ENCODE data around the gene FSTL5. TPM values are rescaled to one million over a fixed set of nuclear protein-coding genes. Genes with fewer than 3 reads are reported as not detected.

FSTL5 gene
- total RNA-seq, 1 donor from 2014 or later: 0.08 TPM

DNA sequence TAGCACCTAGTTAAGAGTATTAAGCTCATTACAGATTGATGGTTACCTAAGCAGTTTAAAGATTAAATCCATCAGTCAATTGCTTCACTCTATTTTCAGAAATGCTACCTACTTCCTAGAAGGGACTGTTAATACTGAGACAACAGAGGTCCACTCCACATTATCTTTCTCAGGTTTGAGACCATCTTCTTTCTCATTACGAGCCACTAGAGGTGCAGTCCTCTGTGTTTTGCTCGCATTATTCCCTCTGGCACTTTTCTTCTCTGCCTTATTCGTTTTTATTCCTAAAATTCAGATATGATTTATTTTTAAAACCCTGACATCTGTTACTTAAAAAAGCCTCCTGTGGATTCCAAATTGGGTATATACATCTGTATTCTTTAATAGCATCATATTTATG, 459.1 kb downstream of the FSTL5 start:
- H3K27ac Mint-ChIP-seq (ENCODE audit: unreplicated experiment): no peak overlapping the region
- no peaks in the 10 kb centered on the region for H3K9me3 Mint-ChIP-seq (ENCODE audit: unreplicated experiment)
- H3K27me3 Mint-ChIP-seq (ENCODE audit: unreplicated experiment): no peaks in the 10 kb centered on the region
- no peaks in the 10 kb centered on the region for H3K4me1 Mint-ChIP-seq (ENCODE audit: unreplicated experiment)
- no peaks in the 10 kb centered on the region for H3K36me3 Mint-ChIP-seq (ENCODE audit: low read depth, unreplicated experiment)
- TF ChIP-seq, protein P1, sequence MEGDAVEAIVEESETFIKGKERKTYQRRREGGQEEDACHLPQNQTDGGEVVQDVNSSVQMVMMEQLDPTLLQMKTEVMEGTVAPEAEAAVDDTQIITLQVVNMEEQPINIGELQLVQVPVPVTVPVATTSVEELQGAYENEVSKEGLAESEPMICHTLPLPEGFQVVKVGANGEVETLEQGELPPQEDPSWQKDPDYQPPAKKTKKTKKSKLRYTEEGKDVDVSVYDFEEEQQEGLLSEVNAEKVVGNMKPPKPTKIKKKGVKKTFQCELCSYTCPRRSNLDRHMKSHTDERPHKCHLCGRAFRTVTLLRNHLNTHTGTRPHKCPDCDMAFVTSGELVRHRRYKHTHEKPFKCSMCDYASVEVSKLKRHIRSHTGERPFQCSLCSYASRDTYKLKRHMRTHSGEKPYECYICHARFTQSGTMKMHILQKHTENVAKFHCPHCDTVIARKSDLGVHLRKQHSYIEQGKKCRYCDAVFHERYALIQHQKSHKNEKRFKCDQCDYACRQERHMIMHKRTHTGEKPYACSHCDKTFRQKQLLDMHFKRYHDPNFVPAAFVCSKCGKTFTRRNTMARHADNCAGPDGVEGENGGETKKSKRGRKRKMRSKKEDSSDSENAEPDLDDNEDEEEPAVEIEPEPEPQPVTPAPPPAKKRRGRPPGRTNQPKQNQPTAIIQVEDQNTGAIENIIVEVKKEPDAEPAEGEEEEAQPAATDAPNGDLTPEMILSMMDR (IDR thresholded peaks at IDR 0.05; ENCODE audit: unreplicated experiment): no peak
- DNase-seq (ENCODE audit: low spot score): no peak
- no peak overlapping the region for H3K4me3 Mint-ChIP-seq (ENCODE audit: unreplicated experiment)

DNA sequence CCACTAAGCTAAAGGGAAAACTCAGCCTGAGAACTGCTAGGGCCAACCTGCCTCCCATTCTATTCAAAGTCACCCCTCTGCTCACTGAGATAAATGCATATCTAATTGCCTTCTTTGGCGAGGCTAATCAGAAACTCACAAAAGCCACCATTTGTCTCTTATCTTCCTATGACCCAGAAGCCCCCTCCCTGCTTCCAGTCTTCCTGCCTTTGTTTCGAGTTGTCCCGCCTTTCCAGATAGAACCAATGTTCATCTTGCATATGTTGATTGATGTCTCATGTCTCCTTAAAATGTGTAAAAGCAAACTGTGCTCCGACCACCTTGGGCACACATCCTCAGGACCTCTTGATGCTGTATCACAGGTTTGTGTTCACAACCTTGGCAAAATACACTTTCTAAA, 459.8 kb downstream of the FSTL5 start:
- Mint-ChIP-seq H3K36me3 (ENCODE audit: low read depth, unreplicated experiment) (no peaks in the 10 kb centered on the region), H3K27ac (ENCODE audit: unreplicated experiment) (no peak overlapping the region), H3K27me3 (ENCODE audit: unreplicated experiment) (no peaks in the 10 kb centered on the region), H3K9me3 (ENCODE audit: unreplicated experiment) (no peaks in the 10 kb centered on the region), H3K4me1 (ENCODE audit: unreplicated experiment) (no peaks in the 10 kb centered on the region), H3K4me3 (ENCODE audit: unreplicated experiment) (no peak overlapping the region)
- no peak for DNase-seq (ENCODE audit: low spot score)
- TF ChIP-seq, protein P1 (IDR thresholded peaks at IDR 0.05; ENCODE audit: unreplicated experiment): no peak

DNA sequence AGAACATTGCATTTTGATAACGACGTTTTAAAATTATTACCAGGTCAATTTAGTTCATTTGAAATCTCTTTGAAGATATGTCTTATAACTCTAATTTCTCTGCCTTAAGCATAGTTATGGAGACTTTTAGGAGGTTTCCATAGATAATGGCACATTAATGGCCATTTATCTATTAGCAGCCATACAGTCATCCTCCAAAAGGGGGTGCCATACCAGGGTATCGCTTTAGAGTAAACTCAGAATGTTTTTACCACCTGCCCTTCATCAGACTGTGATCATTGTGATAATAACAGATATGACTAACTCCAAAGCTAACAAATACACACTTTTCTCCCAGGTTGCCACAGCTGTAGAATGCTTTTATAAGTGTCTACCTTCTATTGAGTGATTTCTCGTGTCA, 461.5 kb downstream of the FSTL5 start:
- Mint-ChIP-seq H3K4me3 (ENCODE audit: unreplicated experiment) (no peak overlapping the region), H3K27ac (ENCODE audit: unreplicated experiment) (no peak overlapping the region), H3K4me1 (ENCODE audit: unreplicated experiment) (no peaks in the 10 kb centered on the region), H3K9me3 (ENCODE audit: unreplicated experiment) (no peaks in the 10 kb centered on the region), H3K36me3 (ENCODE audit: low read depth, unreplicated experiment) (no peaks in the 10 kb centered on the region), H3K27me3 (ENCODE audit: unreplicated experiment) (no peaks in the 10 kb centered on the region)
- DNase-seq (ENCODE audit: low spot score): no peak
- TF ChIP-seq, protein P1 (IDR thresholded peaks at IDR 0.05; ENCODE audit: unreplicated experiment): no peak

GRCh38 chr4:161696944-161697343, 466.9 kb downstream of the FSTL5 start:
- Mint-ChIP-seq H3K9me3 (ENCODE audit: unreplicated experiment) (no peaks in the 10 kb centered on the region), H3K4me3 (ENCODE audit: unreplicated experiment) (no peak overlapping the region), H3K27me3 (ENCODE audit: unreplicated experiment) (no peaks in the 10 kb centered on the region), H3K36me3 (ENCODE audit: low read depth, unreplicated experiment) (no peaks in the 10 kb centered on the region), H3K4me1 (ENCODE audit: unreplicated experiment) (peaks cover 5% of the 10 kb centered on the region), H3K27ac (ENCODE audit: unreplicated experiment) (peak overlapping the region; percentile 65)
- DNase-seq (ENCODE audit: low spot score): peak; percentile 9
- TF ChIP-seq, protein P1 (IDR thresholded peaks at IDR 0.05; ENCODE audit: unreplicated experiment): no peak

DNA sequence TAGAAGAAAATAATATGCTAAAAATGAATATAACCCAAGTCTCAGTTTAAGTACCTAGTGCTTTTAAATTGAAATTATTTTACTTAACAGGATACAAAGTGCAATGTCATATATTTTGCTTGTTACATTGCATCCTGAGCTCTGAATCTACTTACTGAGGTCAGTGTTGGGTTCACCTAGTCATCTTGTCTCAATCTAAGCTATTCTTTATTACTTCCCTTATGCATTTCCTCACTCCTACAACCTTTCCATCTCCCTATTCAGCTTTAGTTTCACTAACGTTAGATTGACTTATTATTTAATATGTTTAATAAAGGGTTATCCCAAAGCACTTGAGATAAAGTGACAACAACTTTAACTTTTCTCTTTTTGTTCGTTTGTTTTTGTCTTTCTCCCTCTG, 483.7 kb downstream of the FSTL5 start:
- Mint-ChIP-seq H3K4me3 (ENCODE audit: unreplicated experiment) (no peak overlapping the region), H3K27me3 (ENCODE audit: unreplicated experiment) (no peaks in the 10 kb centered on the region)

More for the DNA sequence above, 483.7 kb downstream of the FSTL5 start:
- Mint-ChIP-seq H3K27ac (ENCODE audit: unreplicated experiment) (no peak overlapping the region), H3K36me3 (ENCODE audit: low read depth, unreplicated experiment) (no peaks in the 10 kb centered on the region), H3K4me1 (ENCODE audit: unreplicated experiment) (no peaks in the 10 kb centered on the region), H3K9me3 (ENCODE audit: unreplicated experiment) (no peaks in the 10 kb centered on the region)
- no peak for DNase-seq (ENCODE audit: low spot score)
- TF ChIP-seq, protein P1 (IDR thresholded peaks at IDR 0.05; ENCODE audit: unreplicated experiment): no peak
